Measurements from ENCODE around the gene RBM4B.
"Not testable (repeated sequence)": the region's sequence is repeated elsewhere in the genome, so short reads cannot be mapped to it uniquely, and the experiment has no call there.

Gene RBM4B

DNA sequence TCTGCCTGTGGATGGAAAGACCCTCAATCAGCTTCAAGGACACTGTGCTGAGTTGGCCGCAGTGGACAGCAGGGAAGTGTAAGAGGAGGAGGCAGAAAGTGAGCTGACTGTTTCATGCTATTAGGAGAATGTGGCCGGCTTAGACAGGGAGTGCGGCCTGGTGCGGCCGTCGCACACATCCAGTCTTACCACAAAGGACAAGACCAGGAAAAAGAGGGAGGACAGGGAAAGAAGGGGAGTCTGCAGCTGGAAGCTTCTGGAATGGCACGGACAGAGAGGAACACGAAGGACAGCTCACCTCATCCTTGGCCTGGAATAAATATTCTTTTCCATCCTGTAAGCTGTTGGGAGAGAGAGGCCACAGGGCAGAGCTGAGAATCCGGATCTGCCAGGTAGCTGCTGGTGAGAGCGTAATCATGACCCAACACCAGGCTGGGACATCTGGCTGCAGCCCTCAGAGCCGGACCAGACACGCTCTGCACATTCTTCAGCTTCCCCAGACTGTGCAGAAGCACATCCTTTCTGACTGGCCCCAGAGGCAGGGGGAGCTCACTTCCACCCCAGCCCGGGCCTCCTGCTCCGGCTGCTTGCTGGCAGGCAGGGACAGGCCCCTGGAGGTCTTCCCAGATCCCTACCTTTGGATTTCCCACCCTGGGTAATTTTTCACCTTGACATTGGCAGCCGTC, 8.6 kb upstream of the RBM4B start:
- DNase-seq, result no peak

DNA sequence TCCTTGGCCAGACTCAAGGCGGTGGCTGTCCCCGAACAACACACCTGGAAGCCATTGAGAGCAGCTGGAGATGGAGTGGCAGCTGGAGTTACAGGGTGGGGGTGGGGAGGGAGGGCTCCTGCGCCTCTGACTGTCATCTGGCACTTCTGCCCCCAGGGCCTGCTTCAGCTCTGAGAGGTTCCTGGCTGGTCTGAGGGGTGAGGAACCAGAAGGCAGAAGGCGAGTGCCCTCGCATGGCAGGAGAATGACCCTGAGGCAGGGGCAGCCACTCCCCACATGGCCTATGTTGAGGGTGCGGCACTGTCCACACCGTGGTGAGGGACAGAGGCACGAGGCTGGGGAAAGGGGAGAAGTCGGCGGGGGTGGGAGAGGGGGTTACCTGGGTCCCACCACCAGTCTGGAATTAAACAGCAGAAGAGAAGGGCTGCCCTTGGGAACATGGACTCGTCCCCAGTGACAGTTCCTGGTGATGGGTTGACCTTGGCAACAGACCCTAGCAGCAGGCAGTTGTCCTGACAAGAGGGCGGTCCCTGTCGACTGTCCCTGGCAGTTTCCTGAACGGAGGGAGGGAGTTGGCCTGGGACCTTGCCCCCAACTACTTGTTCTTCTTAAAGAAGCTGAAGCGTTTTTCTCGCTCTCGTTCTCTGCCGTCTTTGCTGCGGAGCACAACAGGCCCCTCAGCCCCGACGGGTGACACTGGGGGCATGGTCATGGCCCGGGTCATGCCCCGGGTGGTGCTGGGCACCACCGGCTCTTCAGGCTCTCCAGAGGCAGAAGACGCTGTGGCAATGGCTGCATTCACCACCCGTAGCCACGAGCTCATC, 7.8 kb upstream of the RBM4B start:
- no peak for DNase-seq

DNA sequence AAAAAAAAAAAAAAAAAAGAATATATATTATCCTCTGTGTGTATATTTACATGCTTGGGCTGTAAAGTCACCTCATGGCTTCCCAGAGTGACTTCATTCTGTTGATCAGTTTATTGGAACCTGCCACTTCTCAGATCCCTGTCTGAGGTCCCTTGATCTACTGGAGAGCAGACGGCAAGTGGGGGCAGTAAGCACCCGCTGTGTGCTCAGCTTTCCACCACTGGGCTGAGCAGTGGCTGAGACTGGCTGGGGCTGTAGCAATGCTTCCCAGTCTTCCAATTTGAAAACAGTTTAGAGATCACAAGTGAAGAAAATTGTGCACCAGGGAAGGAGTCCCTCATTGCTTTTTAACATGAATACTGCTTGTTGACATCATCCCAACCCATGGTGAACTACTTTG, 6.9 kb upstream of the RBM4B start:
- DNase-seq, result no peak

DNA sequence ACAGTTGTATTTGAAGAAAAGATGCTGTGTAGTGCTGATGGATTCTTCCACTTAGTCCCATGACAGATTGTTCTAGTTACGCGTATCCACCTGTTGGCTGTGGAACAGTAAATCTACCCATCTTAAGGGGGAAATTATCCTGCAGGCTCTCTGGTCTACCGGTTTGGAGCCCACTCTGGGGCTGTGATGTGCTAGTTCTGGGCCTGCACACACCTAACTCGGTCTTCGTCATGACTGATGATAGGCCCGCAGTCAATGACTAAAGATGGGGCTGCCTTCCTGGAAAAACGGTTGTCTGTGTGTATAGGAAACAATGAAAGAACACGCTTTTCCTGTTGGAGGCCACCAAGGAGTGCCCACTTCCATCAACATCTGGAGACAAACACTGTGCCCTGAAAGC, 6.2 kb upstream of the RBM4B start:
- DNase-seq, result no peak

DNA sequence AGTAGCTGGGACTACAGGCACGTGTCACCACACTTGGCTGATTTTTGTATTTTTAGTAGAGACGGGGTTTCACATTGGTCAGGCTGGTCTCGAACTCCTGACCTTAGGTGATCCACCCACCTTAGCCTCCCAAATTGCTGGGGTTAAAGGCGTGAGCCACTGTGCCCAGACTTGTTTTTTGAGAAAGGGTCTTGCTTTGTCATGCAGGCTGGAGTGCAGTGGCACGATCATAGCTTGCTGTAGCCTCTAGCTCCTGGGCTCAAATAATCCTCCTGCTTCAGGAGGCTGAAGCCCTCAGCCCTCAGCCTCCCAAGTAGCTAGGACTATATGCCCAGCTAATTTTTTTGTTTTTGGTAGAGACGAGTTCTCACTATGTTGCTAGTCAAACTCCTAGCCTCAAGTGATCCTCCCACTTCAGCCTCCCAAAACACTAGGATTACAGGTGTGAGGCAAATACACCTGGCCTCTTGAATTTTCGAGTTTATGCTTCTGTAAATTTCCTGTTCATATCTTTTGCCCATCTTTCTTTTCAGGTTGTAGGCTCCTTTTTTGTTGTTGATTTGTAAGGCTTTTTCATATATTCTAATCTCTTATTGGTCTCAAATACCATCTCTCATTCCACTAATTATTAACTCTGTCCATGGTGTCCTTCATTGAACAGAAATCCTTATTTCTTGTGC, 3.4 kb upstream of the RBM4B start:
- DNase-seq, result no peak

DNA sequence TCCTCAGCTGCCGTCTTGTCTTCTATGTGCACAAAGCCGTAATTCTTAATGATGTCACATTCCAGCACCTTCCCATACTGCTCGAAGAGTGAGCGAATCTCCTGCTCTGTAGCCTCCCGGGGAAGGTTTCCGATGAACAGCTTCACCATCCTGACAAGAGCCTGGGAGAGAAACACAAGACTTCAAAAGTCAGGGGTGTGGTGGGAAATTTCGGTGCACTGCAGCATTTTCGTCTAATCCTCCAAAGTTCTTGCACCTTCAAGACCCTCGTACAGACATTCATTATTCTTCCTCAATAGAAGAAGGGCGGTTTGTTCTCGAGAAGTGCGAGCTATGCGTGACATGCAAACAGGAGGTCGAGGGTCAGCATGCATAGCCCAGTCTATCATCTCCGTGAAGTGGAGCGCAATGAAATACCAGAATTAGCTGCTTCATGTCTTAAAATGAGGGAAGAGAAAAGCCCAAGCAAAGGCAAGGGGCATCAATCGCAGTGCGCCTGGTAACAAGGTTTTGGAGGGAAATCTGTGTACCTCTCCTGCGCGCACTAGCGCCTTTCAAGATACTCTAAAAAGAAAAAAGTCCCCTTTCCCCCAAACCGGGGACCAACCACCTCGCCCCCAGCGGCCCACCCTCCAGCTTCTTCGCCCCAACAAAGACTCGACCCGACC, 622 bp downstream of the RBM4B start:
- DNase-seq, result no peak

DNA sequence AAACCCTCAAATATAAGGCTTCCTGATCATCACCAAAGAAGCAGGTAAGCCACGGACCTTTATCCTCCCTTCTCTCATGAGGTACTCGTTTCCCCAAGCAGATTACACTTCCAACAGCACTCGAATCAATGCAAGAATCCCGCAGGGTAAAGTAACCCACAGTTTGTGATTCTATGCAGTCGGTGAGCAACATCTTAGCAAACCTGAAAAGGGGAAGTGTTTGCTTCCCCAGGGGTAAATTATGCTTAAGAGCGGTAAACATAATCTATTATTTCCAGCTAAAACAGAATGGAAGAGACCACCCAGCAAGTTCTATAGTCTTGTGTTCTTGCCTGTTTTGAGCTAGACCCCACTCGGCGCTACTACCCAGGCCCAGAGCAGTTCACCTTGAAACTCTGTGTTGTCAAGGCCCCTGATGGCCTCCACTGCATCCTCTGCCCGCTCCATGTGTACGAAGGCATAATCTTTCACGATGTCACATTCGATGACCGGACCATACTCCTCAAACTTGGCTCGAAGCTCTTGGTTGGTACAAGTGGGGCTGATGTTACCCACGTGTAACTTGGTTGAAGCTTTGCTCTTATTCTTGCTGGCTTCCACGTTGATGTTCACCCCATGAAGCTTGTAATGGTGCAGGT, 1.3 kb downstream of the RBM4B start:
- DNase-seq, result no peak

DNA sequence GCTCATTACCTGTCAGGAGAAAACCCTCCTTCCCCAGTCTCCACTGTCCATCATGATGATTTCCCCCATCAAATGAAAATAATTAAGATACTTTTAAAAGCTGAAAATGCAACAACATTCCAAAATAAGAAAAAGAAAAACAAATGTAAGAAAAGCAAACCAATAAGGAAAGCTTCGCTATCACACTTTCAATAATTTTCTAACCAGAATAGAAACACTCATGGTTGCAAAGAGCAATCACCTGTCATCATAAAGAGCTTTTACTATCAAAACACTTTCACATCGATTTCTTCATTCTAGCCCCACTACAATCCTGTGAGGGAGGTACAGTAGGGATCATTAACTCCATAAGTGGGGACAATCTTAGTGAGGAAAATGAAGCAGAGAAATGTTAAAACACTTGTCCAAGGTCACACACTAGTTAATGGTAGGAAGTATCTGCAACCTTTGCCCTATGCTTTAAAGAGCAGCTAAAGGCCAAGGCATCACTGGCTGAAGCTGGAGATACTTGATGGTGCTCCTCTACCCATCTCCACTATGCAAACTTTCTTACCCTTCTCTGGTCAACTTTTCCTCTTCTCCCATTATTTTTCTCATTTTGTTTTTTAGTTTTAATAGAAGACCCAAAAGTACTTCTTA, 2.6 kb downstream of the RBM4B start:
- no peak for DNase-seq

DNA sequence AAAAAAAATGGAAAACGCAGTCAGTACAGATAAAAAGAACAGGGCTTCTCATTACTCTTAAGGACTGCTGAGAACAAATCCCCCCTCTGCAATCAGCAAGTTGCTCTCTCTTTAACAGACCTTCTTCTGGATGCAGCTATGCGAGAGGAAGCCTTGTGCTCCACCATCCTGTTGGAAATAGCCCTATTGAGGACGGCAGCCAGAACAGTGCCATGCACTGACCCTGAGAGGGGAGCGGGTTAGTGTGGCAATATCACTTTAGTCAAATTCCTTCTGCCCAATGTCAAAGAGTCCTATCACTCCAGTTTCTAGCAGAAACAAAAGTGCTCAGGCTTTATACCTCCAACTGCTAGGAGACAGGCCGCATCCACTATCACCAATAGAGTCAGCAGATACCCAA, 6.9 kb downstream of the RBM4B start:
- no peak for DNase-seq

DNA sequence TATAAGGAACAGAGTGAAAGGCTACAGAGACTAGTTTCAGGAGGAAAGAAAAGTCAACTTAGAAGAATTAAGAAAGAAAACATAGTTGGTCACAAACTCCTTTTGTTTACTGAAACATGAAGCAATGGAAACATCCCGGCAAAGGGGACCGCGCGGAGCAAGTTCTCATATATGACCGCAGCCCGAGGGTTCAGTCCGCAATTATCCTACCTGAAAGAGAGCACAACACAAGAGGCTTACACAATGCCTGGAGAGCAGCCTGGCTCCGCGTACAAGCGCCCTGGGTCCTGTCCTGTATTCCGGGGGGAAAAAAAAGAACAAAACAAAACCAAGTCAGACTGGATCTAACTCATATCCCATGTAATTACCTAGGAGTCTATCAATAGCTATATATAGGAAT, 12.3 kb downstream of the RBM4B start:
- no peak for DNase-seq

DNA sequence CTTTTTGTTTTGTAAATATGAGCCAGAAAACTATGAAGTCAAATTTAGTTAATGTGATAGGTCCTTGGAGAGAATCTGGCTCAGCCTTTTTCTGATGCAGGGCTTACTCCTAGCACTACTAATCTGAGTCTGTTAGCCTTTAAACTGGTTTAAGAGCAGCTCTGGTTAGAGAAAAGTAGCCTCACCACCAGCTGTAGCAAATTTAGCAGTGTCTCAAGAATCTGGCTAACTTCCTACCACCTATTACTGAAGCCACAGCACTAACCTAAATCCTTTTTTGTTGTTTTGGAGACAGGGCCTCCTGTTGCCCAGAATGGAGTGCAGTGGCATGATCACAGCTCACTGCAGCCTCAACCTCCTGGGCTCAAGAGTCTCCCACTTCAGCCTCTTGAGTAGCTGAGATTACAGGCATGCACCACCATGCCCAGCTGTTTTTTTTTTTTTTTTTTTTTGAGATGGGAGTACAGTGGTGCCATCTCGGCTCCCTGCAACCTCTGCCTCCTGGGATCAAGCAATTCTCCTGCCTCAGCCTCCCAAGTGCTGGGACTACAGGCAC, 13.9 kb downstream of the RBM4B start:
- no peak for DNase-seq

DNA sequence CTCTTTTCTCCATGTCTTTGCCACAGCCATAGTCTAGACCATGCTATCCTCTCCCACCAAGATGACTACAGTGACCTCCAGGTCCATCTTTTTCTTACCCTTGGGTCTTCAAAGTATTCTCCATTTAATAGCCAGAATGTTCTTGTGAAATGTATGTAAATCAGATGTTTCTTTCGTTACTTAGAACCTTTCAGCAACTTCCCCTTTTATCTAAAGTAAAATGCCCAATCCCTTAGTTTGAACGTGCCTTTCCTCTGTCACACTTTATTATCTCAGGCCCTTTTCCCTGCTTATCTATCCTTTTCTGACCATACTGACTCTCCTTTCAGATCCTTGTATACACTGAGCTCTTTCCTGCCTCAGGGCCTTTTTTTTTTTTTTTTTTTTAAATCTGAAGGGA, 17.9 kb downstream of the RBM4B start:
- DNase-seq, result no peak

DNA sequence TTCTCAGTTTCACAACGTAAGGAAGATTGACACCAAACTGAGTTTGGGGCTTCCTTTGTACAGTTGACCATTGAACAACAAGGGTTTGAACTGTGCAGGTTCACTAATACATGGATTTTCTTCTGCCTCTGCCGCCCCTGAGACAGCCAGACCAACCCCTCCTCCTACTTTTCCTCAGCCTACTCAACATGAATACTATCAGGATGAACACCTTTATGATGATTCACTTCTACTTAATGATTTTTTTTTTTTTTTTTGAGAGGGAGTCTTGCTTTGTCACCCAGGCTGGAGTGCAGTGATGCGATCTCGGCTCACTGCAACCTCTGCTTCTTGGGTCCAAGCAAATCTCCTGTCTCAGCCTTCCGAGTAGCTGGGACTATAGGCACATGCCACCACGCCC, 24.6 kb downstream of the RBM4B start:
- no peak for DNase-seq

DNA sequence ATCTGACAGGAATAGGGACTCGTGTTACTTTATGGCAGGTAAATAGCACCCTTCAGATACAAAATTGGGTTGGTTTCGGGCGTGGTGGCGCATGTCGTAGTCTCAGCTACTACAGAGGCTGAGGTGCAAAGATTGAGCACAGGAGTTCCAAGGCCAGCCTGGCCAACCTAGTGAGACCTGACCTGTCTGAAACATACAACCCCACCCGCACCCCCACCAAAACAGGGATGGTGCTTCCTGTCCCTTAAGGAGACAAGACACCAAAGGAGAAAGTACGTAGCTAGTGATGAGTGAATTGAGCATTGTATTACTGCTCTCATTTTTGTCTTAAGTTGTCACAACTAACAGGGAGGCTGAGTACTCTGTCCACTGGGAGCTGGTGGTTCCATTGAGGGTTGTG, 25.0 kb downstream of the RBM4B start:
- DNase-seq, result no peak

DNA sequence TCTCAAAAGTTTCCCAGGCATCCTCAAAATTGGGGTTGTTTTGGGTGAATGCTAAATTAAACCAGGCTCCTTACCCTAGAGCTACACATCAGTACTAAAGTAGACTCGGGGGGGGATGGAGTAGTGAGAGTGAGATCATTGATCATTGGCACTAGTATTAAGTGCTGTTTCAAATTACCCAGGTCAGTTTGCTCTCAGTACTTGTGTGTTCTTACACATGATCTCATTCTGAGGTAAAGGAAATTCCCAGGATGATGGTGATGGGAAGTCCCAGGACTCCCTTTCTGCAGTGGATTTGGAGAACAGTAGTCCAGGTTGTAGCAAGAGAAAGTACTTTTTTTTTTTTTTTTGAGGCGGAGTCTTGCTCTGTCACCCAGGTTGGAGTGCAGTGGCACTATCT, 26.7 kb downstream of the RBM4B start:
- DNase-seq, result peak; percentile 24

DNA sequence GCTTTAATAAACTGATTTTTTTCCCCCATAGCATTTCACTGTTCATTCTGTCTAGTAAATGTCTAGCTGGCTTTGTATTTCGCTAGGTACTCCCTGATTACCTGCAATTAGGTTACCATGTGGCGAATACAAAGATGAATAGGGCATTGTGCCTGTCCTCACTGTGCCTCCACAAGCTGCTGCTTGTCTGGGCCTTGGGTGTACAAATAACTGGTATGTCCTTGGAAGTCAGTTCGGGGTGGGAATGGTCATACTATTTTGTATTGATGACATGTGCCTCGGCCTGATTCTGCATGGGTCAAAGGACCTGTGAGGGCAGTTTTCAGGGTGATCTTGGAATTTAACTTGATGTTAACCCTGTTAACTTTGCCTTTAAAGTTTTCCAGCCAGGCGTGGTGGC, 27.8 kb downstream of the RBM4B start:
- DNase-seq, result no peak

DNA sequence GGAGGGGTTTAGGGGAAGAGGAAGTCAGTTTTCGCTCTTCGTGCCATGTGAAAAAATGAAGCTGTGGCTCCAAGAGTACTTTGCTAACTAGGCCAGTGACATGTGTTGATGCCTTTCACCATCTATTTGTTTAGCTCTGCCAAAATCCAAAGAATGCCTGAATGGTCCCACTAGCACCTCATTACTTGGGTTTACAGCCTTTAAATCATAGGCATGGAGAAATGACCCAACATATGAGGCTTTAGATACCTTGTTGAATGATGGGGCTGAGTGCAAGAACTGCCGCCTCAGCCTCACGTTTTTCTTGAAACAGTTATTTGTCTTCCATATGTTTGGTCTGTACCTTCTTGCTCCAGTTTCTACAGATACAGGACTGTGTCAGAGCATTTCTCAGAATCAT, 30.9 kb downstream of the RBM4B start:
- DNase-seq, result no peak

DNA sequence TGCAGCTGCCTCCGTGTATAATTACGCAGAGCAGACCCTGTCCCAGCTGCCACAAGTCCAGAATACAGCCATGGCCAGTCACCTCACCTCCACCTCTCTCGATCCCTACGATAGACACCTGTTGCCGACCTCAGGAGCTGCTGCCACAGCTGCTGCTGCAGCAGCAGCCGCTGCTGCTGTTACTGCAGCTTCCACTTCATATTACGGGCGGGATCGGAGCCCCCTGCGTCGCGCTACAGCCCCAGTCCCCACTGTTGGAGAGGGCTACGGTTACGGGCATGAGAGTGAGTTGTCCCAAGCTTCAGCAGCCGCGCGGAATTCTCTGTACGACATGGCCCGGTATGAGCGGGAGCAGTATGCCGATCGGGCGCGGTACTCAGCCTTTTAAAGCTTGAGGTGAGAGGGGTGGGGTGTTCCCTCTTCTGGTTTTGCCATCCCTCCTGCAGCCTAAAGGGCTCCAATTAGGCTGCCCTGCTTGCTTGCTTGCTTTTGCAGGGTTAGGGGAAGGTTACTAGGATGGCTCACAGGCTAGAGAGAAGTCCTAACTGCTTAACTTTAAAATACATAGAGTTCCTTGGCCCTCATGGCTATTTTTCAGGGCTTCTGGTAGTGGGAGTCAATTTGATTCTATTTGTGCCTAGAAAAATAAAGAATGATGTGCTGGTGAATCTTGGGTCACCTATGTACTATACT, 33.8 kb downstream of the RBM4B start:
- no peak for DNase-seq

DNA sequence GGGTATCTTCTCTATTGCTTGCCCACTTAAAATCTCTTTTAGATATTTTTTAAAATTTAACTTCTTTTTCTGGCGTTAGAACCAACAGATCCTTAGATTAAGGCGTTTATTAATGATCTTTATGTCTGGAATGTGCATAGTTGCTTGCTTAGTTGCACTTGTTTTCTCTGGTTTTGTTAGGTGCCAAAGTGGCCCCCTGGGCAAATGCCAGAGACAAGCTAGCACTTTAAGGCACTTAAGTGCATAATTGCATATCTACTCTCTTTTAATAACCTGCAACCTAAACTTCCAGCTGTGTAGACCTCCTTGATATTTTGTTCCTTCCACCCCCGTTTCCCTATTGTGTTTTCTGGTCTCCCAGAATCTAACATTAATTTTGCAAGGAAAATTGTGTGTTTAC, 35.9 kb downstream of the RBM4B start:
- peak; percentile 19 for DNase-seq

DNA sequence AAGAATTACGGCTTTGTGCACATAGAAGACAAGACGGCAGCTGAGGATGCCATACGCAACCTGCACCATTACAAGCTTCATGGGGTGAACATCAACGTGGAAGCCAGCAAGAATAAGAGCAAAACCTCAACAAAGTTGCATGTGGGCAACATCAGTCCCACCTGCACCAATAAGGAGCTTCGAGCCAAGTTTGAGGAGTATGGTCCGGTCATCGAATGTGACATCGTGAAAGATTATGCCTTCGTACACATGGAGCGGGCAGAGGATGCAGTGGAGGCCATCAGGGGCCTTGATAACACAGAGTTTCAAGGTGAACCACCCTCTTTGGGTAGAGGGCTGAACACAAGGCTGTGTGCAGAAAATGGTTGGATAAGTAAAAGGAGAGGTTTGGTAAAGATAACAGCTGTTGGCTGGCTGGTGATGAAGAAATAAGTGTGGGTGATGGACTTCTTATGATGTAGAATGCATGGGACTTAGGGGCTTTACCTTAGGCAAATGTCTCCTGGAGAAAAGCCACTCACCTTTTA, 37.8 kb downstream of the RBM4B start:
- not testable (repeated sequence) for DNase-seq
